Measurements from ENCODE around the gene MEF2C.

GRCh38 chr5:88847420-88847819, 35.6 kb downstream of the MEF2C start:
- TF ChIP-seq POLR2A (IDR thresholded peaks at IDR 0.05) (no peak), CTCF (IDR thresholded peaks at IDR 0.05) (no peak)
